H9 (cell line): Measurements from ENCODE around the gene PTPN2. TPM values are rescaled to one million over a fixed set of nuclear protein-coding genes. Genes with fewer than 3 reads are reported as not detected.

ENCODE experiments used
- DNase-seq: peaks from one replicate; pipeline ENCODE4 v3.0.0-alpha.2; 2017
- H2AFZ ChIP-seq: one replicate; pipeline ENCODE4 v1.6.1; 2013; ENCODE audit warnings: mild to moderate bottlenecking, low read length, control low read depth, moderate library complexity
- H2AK5ac ChIP-seq: 2 replicates; pipeline ENCODE4 v1.6.1; 2013; ENCODE audit warnings: low read length, control low read depth, mixed read lengths; ENCODE audit not compliant: insufficient read length
- H2BK120ac ChIP-seq: one replicate; pipeline ENCODE4 v1.6.1; 2013; ENCODE audit warnings: low read depth, mild to moderate bottlenecking, low read length, control low read depth, inconsistent platforms; ENCODE audit not compliant: poor library complexity, severe bottlenecking
- H2BK12ac ChIP-seq: 2 replicates; pipeline ENCODE4 v1.6.1; 2013; ENCODE audit warnings: low read length, control low read depth, mixed read lengths, low read depth; ENCODE audit not compliant: insufficient read length
- H2BK15ac ChIP-seq: 2 replicates; pipeline ENCODE4 v1.6.1; 2013; ENCODE audit warnings: low read depth, low read length, control low read depth
- H2BK20ac ChIP-seq: one replicate; pipeline ENCODE4 v1.6.1; 2013; ENCODE audit warnings: low read depth, mild to moderate bottlenecking, low read length, control low read depth, inconsistent platforms; ENCODE audit not compliant: poor library complexity, severe bottlenecking
- H2BK5ac ChIP-seq: 2 replicates; pipeline ENCODE4 v1.6.1; 2013; ENCODE audit warnings: low read length, control low read depth, mixed read lengths; ENCODE audit not compliant: insufficient read length
- H3K14ac ChIP-seq: 2 replicates; pipeline ENCODE4 v1.6.1; 2013; ENCODE audit warnings: low read length, control low read depth; ENCODE audit not compliant: insufficient read depth
- H3K18ac ChIP-seq: 2 replicates; pipeline ENCODE4 v1.6.1; 2013; ENCODE audit warnings: low read depth, mild to moderate bottlenecking, mixed read lengths, low read length, control low read depth; ENCODE audit not compliant: insufficient read length
- H3K23ac ChIP-seq: 2 replicates; pipeline ENCODE4 v1.6.1; 2013; ENCODE audit warnings: low read length, control low read depth, mixed read lengths, low read depth; ENCODE audit not compliant: insufficient read length
- H3K23me2 ChIP-seq: 2 replicates; pipeline ENCODE4 v1.6.1; 2013; ENCODE audit warnings: low read depth, mild to moderate bottlenecking, mixed read lengths, low read length, control low read depth; ENCODE audit not compliant: insufficient read length, poor library complexity, severe bottlenecking
- H3K27ac ChIP-seq: 2 replicates; pipeline ENCODE4 v1.5.1; 2013; ENCODE audit warnings: low read length, control low read depth, mixed read lengths, low read depth; ENCODE audit not compliant: insufficient read length
- H3K27me3 ChIP-seq: 2 replicates; pipeline ENCODE4 v1.6.1; 2013; ENCODE audit warnings: low read length, control low read depth, inconsistent platforms; ENCODE audit not compliant: insufficient read depth
- H3K4ac ChIP-seq: 2 replicates; pipeline ENCODE4 v1.6.1; 2013; ENCODE audit warnings: low read depth, mild to moderate bottlenecking, control low read depth, inconsistent platforms, low read length, moderate library complexity
- H3K4me1 ChIP-seq: 2 replicates; pipeline ENCODE4 v1.6.1; 2013; ENCODE audit warnings: low read length, control low read depth, inconsistent platforms; ENCODE audit not compliant: insufficient read depth
- H3K4me2 ChIP-seq: 2 replicates; pipeline ENCODE4 v1.6.1; 2013; ENCODE audit warnings: low read length, control low read depth, mixed read lengths; ENCODE audit not compliant: insufficient read length, insufficient read depth
- H3K56ac ChIP-seq: 2 replicates; pipeline ENCODE4 v1.6.1; 2013; ENCODE audit warnings: low read depth, mild to moderate bottlenecking, mixed read lengths, low read length, control low read depth; ENCODE audit not compliant: insufficient read length
- H3K79me1 ChIP-seq: 2 replicates; pipeline ENCODE4 v1.6.1; 2013; ENCODE audit warnings: low read depth, mild to moderate bottlenecking, moderate library complexity, low read length, control low read depth, inconsistent platforms; ENCODE audit not compliant: insufficient read depth, poor library complexity, severe bottlenecking
- H3K79me2 ChIP-seq: 2 replicates; pipeline ENCODE4 v1.6.1; 2013; ENCODE audit warnings: low read length, control low read depth, inconsistent platforms; ENCODE audit not compliant: insufficient read depth
- H3K9ac ChIP-seq: 2 replicates; pipeline ENCODE4 v1.6.1; 2013; ENCODE audit warnings: low read length, control low read depth, mixed read lengths; ENCODE audit not compliant: insufficient read length; ENCODE audit errors: extremely low read depth
- H3K9me3 ChIP-seq: one replicate; pipeline ENCODE4 v1.6.1; 2013; ENCODE audit warnings: low read depth, low read length, inconsistent platforms; ENCODE audit not compliant: control insufficient read depth
- H3T11ph ChIP-seq: one replicate; pipeline ENCODE4 v1.6.1; 2013; ENCODE audit warnings: mild to moderate bottlenecking, low read length, control low read depth, inconsistent platforms
- H4K20me1 ChIP-seq: one replicate; pipeline ENCODE4 v1.6.1; 2013; ENCODE audit not compliant: control insufficient read depth, insufficient read length, insufficient read depth
- H4K5ac ChIP-seq: 2 replicates; pipeline ENCODE4 v1.6.1; 2013; ENCODE audit warnings: low read depth, mild to moderate bottlenecking, mixed read lengths, low read length, control low read depth; ENCODE audit not compliant: insufficient read length
- H4K8ac ChIP-seq: replicated peaks from 2 replicates; pipeline ENCODE4 v1.6.1; 2013; ENCODE audit warnings: low read length, control low read depth, mixed read lengths, low read depth; ENCODE audit not compliant: insufficient read length
- H4K91ac ChIP-seq: 2 replicates; pipeline ENCODE4 v1.6.1; 2013; ENCODE audit warnings: low read depth, mild to moderate bottlenecking, moderate library complexity, mixed read lengths, low read length, control low read depth; ENCODE audit not compliant: insufficient read length
- H3K27ac Mint-ChIP-seq, 3 experiments: 2 replicates in 2 of 3; 3 replicates in 1 of 3; pipeline ENCODE4 v1.8.0; 2020 to 2021; ENCODE audit warnings: mixed read lengths in 3 of 3, mild to moderate bottlenecking in 1 of 3, moderate library complexity in 1 of 3
- H3K27me3 Mint-ChIP-seq: 2 replicates; pipeline ENCODE4 v1.8.0; 2021; ENCODE audit warnings: low read depth, mild to moderate bottlenecking, moderate library complexity, mixed read lengths
- H3K36me3 Mint-ChIP-seq, 3 experiments: 2 replicates in 2 of 3; 3 replicates in 1 of 3; pipeline ENCODE4 v1.8.0; 2020 to 2021; ENCODE audit warnings: low read depth in 3 of 3, mixed read lengths in 3 of 3; ENCODE audit not compliant: insufficient read depth in 1 of 3
- H3K4me1 Mint-ChIP-seq, 2 experiments: 2 replicates each; pipeline ENCODE4 v1.8.0; 2020; ENCODE audit warnings: mixed read lengths in 2 of 2
- H3K4me3 Mint-ChIP-seq, 2 experiments: 2 replicates in 1 of 2; 3 replicates in 1 of 2; pipeline ENCODE4 v1.8.0; 2020 to 2021; ENCODE audit warnings: mild to moderate bottlenecking in 2 of 2, mixed read lengths in 2 of 2, moderate library complexity in 1 of 2
- H3K9me3 Mint-ChIP-seq, 2 experiments: 2 replicates in 1 of 2; 3 replicates in 1 of 2; pipeline ENCODE4 v1.8.0; 2020; ENCODE audit warnings: mild to moderate bottlenecking in 2 of 2, mixed read lengths in 2 of 2, moderate library complexity in 1 of 2
- CTCF ChIP-seq: fragments of 200-600 bp; sonication (generic); conservative IDR thresholded peaks from 3 replicates; pipeline ENCODE4 v1.8.0; 2021; ENCODE audit warnings: antibody characterized with exemption, mild to moderate bottlenecking
- WGBS: extraction: QIAGEN DNeasy Blood & Tissue Kit; methylation state at CpG from one replicate; pipeline ENCODE4 v1.1.7; 2013; ENCODE audit warnings: missing lambda C conversion rate, low lambda C conversion rate, mixed read lengths; ENCODE audit not compliant: insufficient read length; ENCODE audit errors: extremely low coverage; 5-methylcytosine and 5-hydroxymethylcytosine counted together
- total RNA-seq: library from RNA; stranded (reverse); gene quantifications from 2 replicates; pipeline ENCODE4 v1.2.1, GENCODE V29; 2021

Gene PTPN2
- total RNA-seq, 1 experiment from 2014 or later, result 48.7 TPM

- H2BK12ac ChIP-seq, result no peak overlapping the region
- H3K56ac ChIP-seq, result no peak overlapping the region
- no peak overlapping the region for H4K8ac ChIP-seq
- Mint-ChIP-seq H3K4me3 (no peak overlapping the region), H3K27ac (no peak overlapping the region), H3K4me1 (peaks cover 0 to 4% of the 10 kb centered on the region in 2 experiments; a peak in 2 of 4 replicates), H3K9me3 (peaks cover 0 to 2% of the 10 kb centered on the region in 2 experiments; a peak in 1 of 5 replicates), H3K36me3 (no peaks in the 10 kb centered on the region), H3K27me3 (no peaks in the 10 kb centered on the region; the same call in 1 of the 2 replicates)
- H3K4me2 ChIP-seq, result no peak overlapping the region
- TF ChIP-seq CTCF, result no peak
- no peak overlapping the region for H3K27ac ChIP-seq
- H4K5ac ChIP-seq, result no peak overlapping the region
- H2BK15ac ChIP-seq, result no peak overlapping the region
- no peaks in the 10 kb centered on the region for H3K23me2 ChIP-seq
- H3K4me1 ChIP-seq, result no peaks in the 10 kb centered on the region
- WGBS, result no CpG with 5 or more reads among the region's 5 CpGs
- no peaks in the 10 kb centered on the region for H4K20me1 ChIP-seq
- no peak overlapping the region for H2BK5ac ChIP-seq
- H3K27me3 ChIP-seq, result no peaks in the 10 kb centered on the region
- H3K4ac ChIP-seq, result no peak overlapping the region
- no peak overlapping the region for H3K18ac ChIP-seq
- no peak overlapping the region for H3K9ac ChIP-seq
- DNase-seq, result no peak
- no peak overlapping the region for H2BK120ac ChIP-seq
- no peak overlapping the region for H4K91ac ChIP-seq
- no peak overlapping the region for H2BK20ac ChIP-seq
- no peaks in the 10 kb centered on the region for H3K79me2 ChIP-seq
- no peaks in the 10 kb centered on the region for H3K9me3 ChIP-seq
- no peak overlapping the region for H2AFZ ChIP-seq
- H3K79me1 ChIP-seq, result no peaks in the 10 kb centered on the region
- no peak overlapping the region for H3K14ac ChIP-seq
- no peak overlapping the region for H3K23ac ChIP-seq
- no peak overlapping the region for H3T11ph ChIP-seq
- no peak overlapping the region for H2AK5ac ChIP-seq
Measured at GRCh38 chr18:12742453-12742852, 141.6 kb downstream of the PTPN2 start.

Other genes starting within 250 kb of the PTPN2 start
- 13.6 and 16.6 TPM in 2 replicates for gene SPIRE1, start 226.1 kb downstream of the PTPN2 start, total RNA-seq
- gene CEP76, start 181.5 kb downstream of the PTPN2 start, total RNA-seq, result 18.6 and 19.3 TPM in 2 replicates
- 71.9 and 72.2 TPM in 2 replicates for gene PSMG2, start 181.2 kb downstream of the PTPN2 start, total RNA-seq
- 93.3 and 97.2 TPM in 2 replicates for gene SEH1L, start 63.8 kb upstream of the PTPN2 start, total RNA-seq
- gene CEP192, start 107.1 kb upstream of the PTPN2 start, total RNA-seq, result 22.0 and 23.5 TPM in 2 replicates